ENCODE data around the gene PHF14. TPM values are rescaled to one million over a fixed set of nuclear protein-coding genes. Genes with fewer than 3 reads are reported as not detected.

The PHF14 gene, protein sequence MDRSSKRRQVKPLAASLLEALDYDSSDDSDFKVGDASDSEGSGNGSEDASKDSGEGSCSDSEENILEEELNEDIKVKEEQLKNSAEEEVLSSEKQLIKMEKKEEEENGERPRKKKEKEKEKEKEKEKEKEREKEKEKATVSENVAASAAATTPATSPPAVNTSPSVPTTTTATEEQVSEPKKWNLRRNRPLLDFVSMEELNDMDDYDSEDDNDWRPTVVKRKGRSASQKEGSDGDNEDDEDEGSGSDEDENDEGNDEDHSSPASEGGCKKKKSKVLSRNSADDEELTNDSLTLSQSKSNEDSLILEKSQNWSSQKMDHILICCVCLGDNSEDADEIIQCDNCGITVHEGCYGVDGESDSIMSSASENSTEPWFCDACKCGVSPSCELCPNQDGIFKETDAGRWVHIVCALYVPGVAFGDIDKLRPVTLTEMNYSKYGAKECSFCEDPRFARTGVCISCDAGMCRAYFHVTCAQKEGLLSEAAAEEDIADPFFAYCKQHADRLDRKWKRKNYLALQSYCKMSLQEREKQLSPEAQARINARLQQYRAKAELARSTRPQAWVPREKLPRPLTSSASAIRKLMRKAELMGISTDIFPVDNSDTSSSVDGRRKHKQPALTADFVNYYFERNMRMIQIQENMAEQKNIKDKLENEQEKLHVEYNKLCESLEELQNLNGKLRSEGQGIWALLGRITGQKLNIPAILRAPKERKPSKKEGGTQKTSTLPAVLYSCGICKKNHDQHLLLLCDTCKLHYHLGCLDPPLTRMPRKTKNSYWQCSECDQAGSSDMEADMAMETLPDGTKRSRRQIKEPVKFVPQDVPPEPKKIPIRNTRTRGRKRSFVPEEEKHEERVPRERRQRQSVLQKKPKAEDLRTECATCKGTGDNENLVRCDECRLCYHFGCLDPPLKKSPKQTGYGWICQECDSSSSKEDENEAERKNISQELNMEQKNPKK
- total RNA-seq (2022; extraction: Qiagen RNA extraction) = 17.9 to 22.5 TPM (median 19.4 TPM) in 5 replicates

DNA sequence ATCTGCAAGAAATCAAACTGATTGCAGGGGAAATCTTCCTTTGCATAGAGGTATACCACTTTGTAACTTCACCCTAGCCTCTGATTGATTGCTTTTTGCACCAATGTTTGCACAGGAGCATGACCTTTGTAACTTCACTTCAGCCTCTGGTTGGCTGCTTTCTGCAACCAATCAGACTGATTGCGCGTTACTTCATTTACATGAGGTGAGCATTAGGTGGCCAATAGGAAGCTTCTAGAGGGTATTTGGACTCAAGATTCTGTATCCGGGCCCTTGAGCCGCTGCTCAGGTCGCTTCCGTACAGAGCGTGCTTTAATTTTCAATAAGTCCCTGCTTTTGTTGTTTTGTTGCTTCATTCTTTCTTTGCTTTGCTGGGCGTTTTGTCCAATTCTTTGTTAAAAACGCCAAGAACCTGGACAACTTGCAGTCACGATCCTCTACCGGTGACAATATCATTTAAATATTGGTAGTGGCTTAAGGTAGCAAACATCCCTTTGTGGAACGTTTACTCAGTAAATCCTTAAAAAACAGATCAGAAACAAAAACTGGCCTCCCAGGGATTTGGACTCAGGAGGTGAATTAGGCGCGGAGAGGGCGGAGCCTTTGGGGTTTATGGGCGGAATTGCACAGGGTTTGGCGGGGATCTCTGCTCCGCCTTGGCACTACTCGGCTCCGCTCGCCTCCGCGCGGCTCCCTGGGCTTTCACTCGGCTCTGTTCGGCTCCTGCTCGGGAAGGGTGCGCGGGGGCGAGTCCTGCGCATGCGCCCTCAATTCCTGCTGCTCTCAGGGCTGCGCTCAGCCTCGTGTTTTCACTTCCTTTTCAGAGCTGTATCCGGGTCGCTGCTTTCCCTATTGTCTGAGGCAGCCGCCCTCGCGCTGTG is at the start of gene PHF14:
PHF14 (plus strand) TSS at position 812 of the 881 bp plus-strand sequence. CDS start 452 bp downstream, outside the sequence.

Measured in A549 treated with AZD2906 at 1 μM for 4 hours (cell line).